ENCODE results near the gene SLC23A3. TPM values are rescaled to one million over a fixed set of nuclear protein-coding genes. Genes with fewer than 3 reads are reported as not detected.

The SLC23A3 gene
- 1 to 10 TPM; 1.1 to 1.6 TPM for total RNA-seq

- Mint-ChIP-seq H3K9me3 (no peaks in the 10 kb centered on the region), H3K27me3 (no peaks in the 10 kb centered on the region), H3K4me1 (ENCODE audit: low read depth) (peaks cover 26% of the 10 kb centered on the region), H3K4me3 (no peak within 1 kb of the TSS), H3K36me3 (ENCODE audit: low read depth) (peaks cover 14% of the 10 kb centered on the region), H3K27ac (no peak within 1 kb of the TSS)
- POLR2A ChIA-PET: interaction anchor here (0.9 to 1.7 kb wide), 4 partner anchors 46 to 89 kb away, joined by 3 to 5 read pairs (median 4); partner anchors contain the start of gene ABCB6
- DNase-seq: peak; percentile 22
- intact Hi-C loops (cut with micrococcal nuclease): loop anchor here (5.0 kb wide), 1 partner anchor 37 kb away; the partner anchor contains the start of gene ZFAND2B
- CTCF ChIA-PET: interaction anchor here (0.8 to 9.4 kb wide), 21 partner anchors 11 to 160 kb away, joined by 3 to 98 read pairs (median 6); partner anchors contain the start of genes ABCB6, GLB1L, NHEJ1 and STK16
- peak; percentile 26 for ATAC-seq
- TF ChIP-seq, protein P1, sequence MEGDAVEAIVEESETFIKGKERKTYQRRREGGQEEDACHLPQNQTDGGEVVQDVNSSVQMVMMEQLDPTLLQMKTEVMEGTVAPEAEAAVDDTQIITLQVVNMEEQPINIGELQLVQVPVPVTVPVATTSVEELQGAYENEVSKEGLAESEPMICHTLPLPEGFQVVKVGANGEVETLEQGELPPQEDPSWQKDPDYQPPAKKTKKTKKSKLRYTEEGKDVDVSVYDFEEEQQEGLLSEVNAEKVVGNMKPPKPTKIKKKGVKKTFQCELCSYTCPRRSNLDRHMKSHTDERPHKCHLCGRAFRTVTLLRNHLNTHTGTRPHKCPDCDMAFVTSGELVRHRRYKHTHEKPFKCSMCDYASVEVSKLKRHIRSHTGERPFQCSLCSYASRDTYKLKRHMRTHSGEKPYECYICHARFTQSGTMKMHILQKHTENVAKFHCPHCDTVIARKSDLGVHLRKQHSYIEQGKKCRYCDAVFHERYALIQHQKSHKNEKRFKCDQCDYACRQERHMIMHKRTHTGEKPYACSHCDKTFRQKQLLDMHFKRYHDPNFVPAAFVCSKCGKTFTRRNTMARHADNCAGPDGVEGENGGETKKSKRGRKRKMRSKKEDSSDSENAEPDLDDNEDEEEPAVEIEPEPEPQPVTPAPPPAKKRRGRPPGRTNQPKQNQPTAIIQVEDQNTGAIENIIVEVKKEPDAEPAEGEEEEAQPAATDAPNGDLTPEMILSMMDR (IDR thresholded peaks at IDR 0.05): no peak
These were observed at the start of gene SLC23A3 for GRCh38 chr2:219169930-219170654. Gene SLC23A3, minus strand, starts transcription at chr2:219170029. Its CDS starts 45 bp downstream, at chr2:219169984.

DNA sequence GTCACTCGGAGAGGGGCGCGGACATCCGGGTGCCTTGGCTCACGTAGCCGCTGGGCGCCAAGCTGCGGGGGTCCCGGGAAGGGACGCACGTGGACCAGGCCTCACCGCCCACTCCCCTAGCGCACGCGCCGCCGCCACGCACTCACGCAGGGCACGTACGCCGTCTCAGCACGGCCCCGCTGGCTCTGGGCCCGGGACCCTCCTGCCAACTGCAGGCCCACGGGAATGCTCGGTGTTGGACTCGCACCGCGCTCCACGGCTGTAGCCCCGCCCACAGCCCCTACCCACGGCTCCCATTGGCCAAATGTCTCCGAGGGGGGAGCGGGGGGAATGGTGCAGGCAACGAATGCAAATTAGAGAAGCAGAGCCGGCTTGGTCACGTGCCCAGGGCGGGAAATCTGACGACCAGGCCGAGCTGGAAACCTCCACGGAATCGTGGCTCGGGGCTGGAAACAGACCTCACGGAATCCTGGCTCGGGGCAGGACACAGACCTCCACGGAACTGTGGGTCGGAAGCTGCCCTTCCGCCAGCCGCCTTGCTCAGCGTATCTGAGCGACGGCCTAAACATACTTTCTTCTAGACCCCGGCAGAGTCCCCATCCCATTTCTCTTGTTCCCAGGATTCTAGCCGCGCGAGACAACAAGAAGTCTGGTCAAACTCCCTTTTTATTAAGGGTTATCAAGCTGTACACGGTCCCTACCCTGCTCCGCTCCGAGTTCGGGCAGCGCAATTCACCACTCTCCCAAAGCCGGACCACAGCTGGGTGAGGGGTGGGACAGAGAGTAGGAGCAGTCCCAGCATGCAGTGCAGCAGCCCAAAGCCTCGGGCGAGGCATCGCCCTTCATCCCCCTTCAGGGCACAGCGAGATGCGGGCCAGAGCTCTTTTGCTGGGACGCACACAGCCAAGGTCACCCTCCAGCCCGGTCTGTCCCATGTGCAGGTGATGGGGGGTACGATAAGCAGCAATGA, 49.2 kb upstream of the SLC23A3 start, which contains the start of gene ABCB6:
TSS of gene ABCB6 (minus strand) at position 227 of the 970 bp plus-strand sequence. CDS start 285 bp downstream, outside the sequence.
- intact Hi-C loops (cut with micrococcal nuclease): no loop called here
- ATAC-seq: peak; percentile 92
- CTCF ChIA-PET: interaction anchor here (0.5 to 2.8 kb wide), 12 partner anchors 8 to 239 kb away, joined by 3 to 19 read pairs (median 4); partner anchors contain the start of genes ANKZF1, ATG9A and ZFAND2B
- peak within 1 kb of the TSS; percentile 88 for H3K4me3 Mint-ChIP-seq
- peak; percentile 95 for DNase-seq
- H3K9me3 Mint-ChIP-seq: no peaks in the 10 kb centered on the region
- H3K36me3 Mint-ChIP-seq (ENCODE audit: low read depth): peaks cover 53% of the 10 kb centered on the region
- POLR2A ChIA-PET: interaction anchor here (0.7 to 4.6 kb wide), 23 partner anchors 10 to 168 kb away, joined by 3 to 60 read pairs (median 5); partner anchors contain the start of genes ANKZF1, ATG9A, CNPPD1 and DNAJB2
- H3K27ac Mint-ChIP-seq: peak within 1 kb of the TSS; percentile 77
- no peaks in the 10 kb centered on the region for H3K27me3 Mint-ChIP-seq
- TF ChIP-seq, protein P1 (IDR thresholded peaks at IDR 0.05): no peak
- peaks cover 25% of the 10 kb centered on the region for H3K4me1 Mint-ChIP-seq (ENCODE audit: low read depth)

- H3K4me1 Mint-ChIP-seq (ENCODE audit: low read depth): peaks cover 25% of the 10 kb centered on the region
- H3K27ac Mint-ChIP-seq: peak overlapping the region; percentile 77
- ChIA-PET CTCF (interaction anchor here (1.0 to 2.8 kb wide), 8 partner anchors 12 to 77 kb away, joined by 3 to 19 read pairs (median 6); partner anchors contain the start of genes ANKZF1, ATG9A and ZFAND2B), POLR2A (interaction anchor here (0.7 to 4.6 kb wide), 17 partner anchors 11 to 169 kb away, joined by 3 to 60 read pairs (median 6); partner anchors contain the start of genes ANKZF1, ATG9A, CNPPD1 and DNAJB2)
- intact Hi-C loops (cut with micrococcal nuclease): no loop called here
- peak overlapping the region; percentile 88 for H3K4me3 Mint-ChIP-seq
- peaks cover 51% of the 10 kb centered on the region for H3K36me3 Mint-ChIP-seq (ENCODE audit: low read depth)
- DNase-seq: peak; percentile 19
- peak; percentile 42 for ATAC-seq
- H3K27me3 Mint-ChIP-seq: no peaks in the 10 kb centered on the region
- TF ChIP-seq, protein P1 (IDR thresholded peaks at IDR 0.05): no peak
- H3K9me3 Mint-ChIP-seq: no peaks in the 10 kb centered on the region
These were observed 48.4 kb upstream of the SLC23A3 start for GRCh38 chr2:219218217-219218731.

DNA sequence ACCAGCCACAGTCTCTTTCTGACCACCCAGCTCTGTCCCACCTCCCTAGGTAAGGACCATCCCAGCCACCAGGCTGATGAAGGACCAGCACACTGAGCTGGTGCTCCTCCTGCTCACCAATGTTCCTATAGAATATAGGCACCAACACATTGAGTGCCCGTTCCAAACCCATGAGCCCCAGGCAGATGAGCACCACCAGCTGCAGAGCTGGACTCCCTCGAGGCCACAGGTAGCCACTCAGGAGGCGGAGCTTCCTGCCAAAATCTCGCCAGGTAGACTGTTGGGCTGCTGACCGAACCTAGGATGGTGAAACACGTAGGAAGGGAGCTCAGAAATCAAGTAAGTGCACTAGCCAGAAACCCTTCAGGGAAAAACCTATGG, 46.7 kb upstream of the SLC23A3 start:
- Mint-ChIP-seq H3K27ac (no peak overlapping the region), H3K9me3 (no peaks in the 10 kb centered on the region), H3K27me3 (no peaks in the 10 kb centered on the region), H3K4me1 (ENCODE audit: low read depth) (peaks cover 28% of the 10 kb centered on the region), H3K36me3 (ENCODE audit: low read depth) (peaks cover 54% of the 10 kb centered on the region), H3K4me3 (peak overlapping the region; percentile 45)
- TF ChIP-seq, protein P1 (IDR thresholded peaks at IDR 0.05): no peak
- intact Hi-C loops (cut with micrococcal nuclease): no loop called here
- ChIA-PET CTCF (interaction anchor here (0.9 to 2.7 kb wide), 8 partner anchors 34 to 159 kb away, joined by 3 to 10 read pairs (median 3); partner anchors contain the start of genes NHEJ1 and TUBA4A), POLR2A (interaction anchor here (1.2 to 4.6 kb wide), 6 partner anchors 9 to 66 kb away, joined by 3 to 31 read pairs (median 8); partner anchors contain the start of gene ZFAND2B)
- DNase-seq (no peak), ATAC-seq (no peak)
